C4-2B (cell line): ENCODE data around the gene FLYWCH2.

Source experiments
- CTCF ChIP-seq: fragments of 450-650 bp; conservative IDR thresholded peaks from 2 replicates; pipeline ENCODE4 v1.5.1; 2017; ENCODE audit warnings: mild to moderate bottlenecking
- ZFX ChIP-seq: fragments of 450-650 bp; IDR thresholded peaks from 2 replicates; pipeline ENCODE4 v1.6.1; 2017

GRCh38 chr16:2905241-2905987, 22.4 kb downstream of the FLYWCH2 start:
- no peak for TF ChIP-seq ZFX
- no peak for TF ChIP-seq CTCF
